ENCODE data around the gene ARHGAP42.

The ARHGAP42 gene

GRCh38 chr11:100957499-100957898 lies 270.4 kb downstream of the ARHGAP42 start:
- no peak overlapping the region for H3K4me3 ChIP-seq (replicated peaks; ENCODE audit: insufficient read depth, low read length)
- no peaks in the 10 kb centered on the region for H3K27me3 ChIP-seq (ENCODE audit: insufficient read depth, poor library complexity, severe bottlenecking)
- no peak for DNase-seq (ENCODE audit: low read depth in 1 of 2, low spot score in 1 of 2)
- no peak overlapping the region for H3K27ac ChIP-seq (replicated peaks)
- TF ChIP-seq POLR2AphosphoS5 (IDR thresholded peaks at IDR 0.05; ENCODE audit: low read depth) (no peak), GABPA (IDR thresholded peaks at IDR 0.05; ENCODE audit: low read depth) (no peak), REST (IDR thresholded peaks at IDR 0.05; ENCODE audit: insufficient replicate concordance, low read depth) (no peak), CTCF (IDR thresholded peaks at IDR 0.05; ENCODE audit: insufficient read depth, low read length) (no peak), SPI1 (IDR thresholded peaks at IDR 0.05; ENCODE audit: borderline replicate concordance, low read depth) (no peak)

- H3K27ac ChIP-seq (replicated peaks), result no peak overlapping the region
- no peak for DNase-seq (ENCODE audit: low read depth in 1 of 2, low spot score in 1 of 2)
- no peak overlapping the region for H3K4me3 ChIP-seq (replicated peaks; ENCODE audit: insufficient read depth, low read length)
- TF ChIP-seq CTCF (IDR thresholded peaks at IDR 0.05; ENCODE audit: insufficient read depth, low read length), result no peak
- no peak for TF ChIP-seq REST (IDR thresholded peaks at IDR 0.05; ENCODE audit: insufficient replicate concordance, low read depth)
- TF ChIP-seq SPI1 (IDR thresholded peaks at IDR 0.05; ENCODE audit: borderline replicate concordance, low read depth), result no peak
- TF ChIP-seq GABPA (IDR thresholded peaks at IDR 0.05; ENCODE audit: low read depth), result no peak
- no peak for TF ChIP-seq POLR2AphosphoS5 (IDR thresholded peaks at IDR 0.05; ENCODE audit: low read depth)
- H3K27me3 ChIP-seq (ENCODE audit: insufficient read depth, poor library complexity, severe bottlenecking), result no peaks in the 10 kb centered on the region
These were observed 274.5 kb downstream of the ARHGAP42 start for GRCh38 chr11:100961633-100962032.

- DNase-seq (ENCODE audit: low read depth in 1 of 2, low spot score in 1 of 2), result no peak
- TF ChIP-seq REST (IDR thresholded peaks at IDR 0.05; ENCODE audit: insufficient replicate concordance, low read depth) (no peak), POLR2AphosphoS5 (IDR thresholded peaks at IDR 0.05; ENCODE audit: low read depth) (no peak), GABPA (IDR thresholded peaks at IDR 0.05; ENCODE audit: low read depth) (no peak), CTCF (IDR thresholded peaks at IDR 0.05; ENCODE audit: insufficient read depth, low read length) (no peak), SPI1 (IDR thresholded peaks at IDR 0.05; ENCODE audit: borderline replicate concordance, low read depth) (no peak)
- Histone ChIP-seq H3K27ac (replicated peaks) (no peak overlapping the region), H3K27me3 (ENCODE audit: insufficient read depth, poor library complexity, severe bottlenecking) (no peaks in the 10 kb centered on the region), H3K4me3 (replicated peaks; ENCODE audit: insufficient read depth, low read length) (no peak overlapping the region)
These were observed 276.3 kb downstream of the ARHGAP42 start for GRCh38 chr11:100963375-100963774.

Data from HL-60 (cell line).